Measurements from ENCODE around the gene PDE9A.

The PDE9A gene

GRCh38 chr21:42680429-42680828, 27.0 kb downstream of the PDE9A start:
- TF ChIP-seq, protein P1, sequence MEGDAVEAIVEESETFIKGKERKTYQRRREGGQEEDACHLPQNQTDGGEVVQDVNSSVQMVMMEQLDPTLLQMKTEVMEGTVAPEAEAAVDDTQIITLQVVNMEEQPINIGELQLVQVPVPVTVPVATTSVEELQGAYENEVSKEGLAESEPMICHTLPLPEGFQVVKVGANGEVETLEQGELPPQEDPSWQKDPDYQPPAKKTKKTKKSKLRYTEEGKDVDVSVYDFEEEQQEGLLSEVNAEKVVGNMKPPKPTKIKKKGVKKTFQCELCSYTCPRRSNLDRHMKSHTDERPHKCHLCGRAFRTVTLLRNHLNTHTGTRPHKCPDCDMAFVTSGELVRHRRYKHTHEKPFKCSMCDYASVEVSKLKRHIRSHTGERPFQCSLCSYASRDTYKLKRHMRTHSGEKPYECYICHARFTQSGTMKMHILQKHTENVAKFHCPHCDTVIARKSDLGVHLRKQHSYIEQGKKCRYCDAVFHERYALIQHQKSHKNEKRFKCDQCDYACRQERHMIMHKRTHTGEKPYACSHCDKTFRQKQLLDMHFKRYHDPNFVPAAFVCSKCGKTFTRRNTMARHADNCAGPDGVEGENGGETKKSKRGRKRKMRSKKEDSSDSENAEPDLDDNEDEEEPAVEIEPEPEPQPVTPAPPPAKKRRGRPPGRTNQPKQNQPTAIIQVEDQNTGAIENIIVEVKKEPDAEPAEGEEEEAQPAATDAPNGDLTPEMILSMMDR (IDR thresholded peaks at IDR 0.05; ENCODE audit: insufficient read depth, missing control alignments), result no peak
- FAIRE-seq, result no peak

GRCh38 chr21:42681296-42682206, 28.1 kb downstream of the PDE9A start:
- TF ChIP-seq, protein P1 (IDR thresholded peaks at IDR 0.05; ENCODE audit: insufficient read depth, missing control alignments), result no peak
- DNase-seq (ENCODE audit: insufficient read length, low spot score), result no peak
- no peak for FAIRE-seq

More at GRCh38 chr21:42680429-42680828, 27.0 kb downstream of the PDE9A start:
- DNase-seq (ENCODE audit: insufficient read length, low spot score), result no peak

- TF ChIP-seq, protein P1 (IDR thresholded peaks at IDR 0.05; ENCODE audit: insufficient read depth, missing control alignments), result no peak
- DNase-seq (ENCODE audit: insufficient read length, low spot score) (no peak), FAIRE-seq (no peak)
These were observed 29.3 kb downstream of the PDE9A start for GRCh38 chr21:42682661-42683210.

DNA sequence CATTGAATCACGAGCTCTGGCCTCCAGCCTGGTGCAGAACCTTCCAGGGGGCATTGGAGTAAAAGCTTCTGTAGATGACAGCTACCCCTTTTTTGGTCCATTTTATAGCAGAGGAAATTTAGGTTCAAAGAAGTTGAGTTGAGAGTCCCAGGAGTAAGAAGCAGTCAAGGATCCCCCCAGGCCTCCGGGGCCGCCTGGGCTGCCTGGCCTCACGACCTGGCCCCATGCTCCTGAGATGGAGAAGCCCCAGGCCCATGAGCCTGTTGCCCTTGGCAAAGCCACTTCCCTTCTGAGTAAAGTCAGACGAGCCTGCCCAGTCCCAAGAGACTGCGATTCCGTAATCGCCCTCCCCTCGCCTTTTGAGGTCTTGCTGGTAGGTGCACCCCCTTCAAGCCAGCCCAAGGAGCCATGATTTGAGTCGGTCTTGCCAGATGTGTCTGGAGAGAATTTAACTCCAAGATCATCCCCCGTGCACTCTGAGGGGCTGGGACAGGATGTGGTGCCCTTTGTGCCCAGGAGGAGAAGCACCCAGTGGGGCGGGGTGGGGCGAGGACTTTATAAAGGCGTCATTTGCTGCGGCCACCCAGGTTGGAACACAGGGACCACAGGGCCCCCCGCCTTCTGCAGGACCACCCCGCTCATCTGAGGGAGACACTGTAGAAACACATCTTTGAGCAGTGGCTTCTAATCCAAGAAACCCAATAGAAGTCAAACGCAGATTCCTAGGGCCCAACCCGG, 30.1 kb downstream of the PDE9A start:
- FAIRE-seq (no peak), DNase-seq (ENCODE audit: insufficient read length, low spot score) (no peak)
- TF ChIP-seq, protein P1 (IDR thresholded peaks at IDR 0.05; ENCODE audit: insufficient read depth, missing control alignments), result no peak

DNA sequence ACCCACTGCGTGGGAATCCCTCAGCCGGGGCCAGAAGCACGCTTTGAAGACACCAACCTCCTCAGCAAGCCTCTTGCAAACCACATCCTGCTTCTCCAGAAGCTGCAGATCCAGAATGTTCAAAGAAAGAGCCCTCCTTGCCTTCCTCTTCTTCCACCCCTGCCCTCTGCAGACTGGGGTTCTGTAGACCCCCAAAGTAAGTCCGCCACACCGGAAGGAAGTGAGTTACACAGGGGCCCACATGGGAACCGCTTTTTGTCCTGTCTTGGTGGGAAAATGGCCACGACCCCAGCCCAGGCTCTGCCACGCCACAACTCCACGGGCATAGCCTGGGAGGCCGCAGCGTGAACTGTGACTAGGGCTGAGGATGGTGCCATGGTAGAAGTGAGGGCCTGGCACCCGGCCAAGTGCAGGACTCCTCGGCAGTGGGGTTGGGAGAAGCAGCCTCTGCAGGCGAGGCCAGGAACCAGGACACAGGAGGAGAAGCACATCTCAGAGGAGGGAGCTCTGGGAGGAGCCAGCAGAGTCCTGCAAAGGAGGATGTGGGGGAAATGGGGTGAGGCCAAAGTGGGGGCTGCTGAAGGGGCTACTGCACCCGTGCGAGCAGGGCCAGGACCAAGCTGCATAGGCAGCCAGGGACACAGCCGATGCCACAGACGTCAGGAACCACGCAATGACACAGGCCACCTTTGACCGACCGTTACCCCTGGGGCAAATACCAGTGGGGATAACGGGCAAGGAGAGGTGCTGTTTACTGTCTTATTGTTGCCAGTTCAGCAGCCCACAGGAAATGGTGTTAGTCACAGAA, 30.9 kb downstream of the PDE9A start:
- DNase-seq (ENCODE audit: insufficient read length, low spot score), result no peak
- TF ChIP-seq, protein P1 (IDR thresholded peaks at IDR 0.05; ENCODE audit: insufficient read depth, missing control alignments), result no peak
- FAIRE-seq, result no peak

DNA sequence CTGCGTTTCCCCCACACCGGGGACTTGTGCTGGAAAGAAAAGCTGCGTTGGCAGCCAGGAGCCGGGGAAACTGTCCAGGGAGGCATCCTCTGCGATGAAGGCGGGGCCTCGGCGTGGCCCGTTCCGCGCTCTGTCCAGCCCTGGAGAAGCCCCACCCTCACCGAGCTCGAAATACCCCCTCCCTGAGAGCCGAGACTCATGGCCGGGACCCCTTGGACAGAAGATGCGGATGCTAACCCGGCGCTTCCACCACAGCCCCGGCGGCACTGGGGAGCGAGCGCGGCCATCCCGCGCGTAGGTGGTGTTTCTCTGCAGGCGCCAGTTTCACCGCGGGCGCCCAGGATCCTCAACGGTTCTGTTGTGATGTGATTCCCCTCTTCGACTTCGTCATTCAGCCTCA, 31.6 kb downstream of the PDE9A start:
- DNase-seq (ENCODE audit: insufficient read length, low spot score) (no peak), FAIRE-seq (no peak)
- TF ChIP-seq, protein P1 (IDR thresholded peaks at IDR 0.05; ENCODE audit: insufficient read depth, missing control alignments), result no peak

Data from D721Med (cell line).